Parathyroid adenoma (tissue), 2 donors: ENCODE data around the gene TBC1D16.

ENCODE experiments used
- H2AFZ ChIP-seq: fragments of 300-600 bp; sonication (generic); one replicate; pipeline ENCODE4 v1.7.0; 2017; ENCODE audit warnings: antibody characterized with exemption, mild to moderate bottlenecking
- H3K27ac ChIP-seq: fragments of 300-600 bp; sonication (generic); one replicate; pipeline ENCODE4 v1.7.0; 2017
- H3K27me3 ChIP-seq: fragments of 300-600 bp; sonication (generic); one replicate; pipeline ENCODE4 v1.7.0; 2017; ENCODE audit warnings: low read length; ENCODE audit not compliant: control insufficient read depth, insufficient read depth
- H3K36me3 ChIP-seq: fragments of 300-600 bp; sonication (generic); one replicate; pipeline ENCODE4 v1.7.0; 2017; ENCODE audit warnings: low read length; ENCODE audit not compliant: control insufficient read depth, insufficient read depth
- H3K4me1 ChIP-seq: fragments of 300-600 bp; sonication (generic); one replicate; pipeline ENCODE4 v1.7.0; 2017; ENCODE audit warnings: control low read depth
- H3K4me2 ChIP-seq: fragments of 300-600 bp; sonication (generic); one replicate; pipeline ENCODE4 v1.7.0; 2017; ENCODE audit warnings: low read length
- H3K4me3 ChIP-seq: fragments of 300-600 bp; sonication (generic); one replicate; pipeline ENCODE4 v1.7.0; 2017; ENCODE audit warnings: low read depth, low read length
- H3K79me2 ChIP-seq: fragments of 300-600 bp; sonication (generic); one replicate; pipeline ENCODE4 v1.7.0; 2017; ENCODE audit warnings: control low read depth
- H3K9ac ChIP-seq: fragments of 300-600 bp; sonication (generic); one replicate; pipeline ENCODE4 v1.7.0; 2017; ENCODE audit warnings: mild to moderate bottlenecking
- H3K9me3 ChIP-seq: fragments of 300-600 bp; sonication (generic); one replicate; pipeline ENCODE4 v1.7.0; 2017; ENCODE audit warnings: low read length; ENCODE audit not compliant: control insufficient read depth
- CTCF ChIP-seq: fragments of 300-600 bp; sonication (generic); IDR thresholded peaks from one replicate; pipeline ENCODE4 v1.7.0; 2017; ENCODE audit warnings: antibody characterized with exemption, mild to moderate bottlenecking
- donor health status: primary hyperparathyroidism.

The TBC1D16 gene

GRCh38 chr17:80035687-80035936, at the start of gene TBC1D16:
TSS of gene TBC1D16 (minus strand) at chr17:80035872. CDS start at chr17:80013547, 22,325 bp downstream.
- H3K27ac ChIP-seq, result peak within 1 kb of the TSS; percentile 84
- peaks cover 3% of the 10 kb centered on the region for H3K79me2 ChIP-seq
- peak within 1 kb of the TSS; percentile 81 for H3K9ac ChIP-seq
- no peak for TF ChIP-seq CTCF
- H3K27me3 ChIP-seq, result no peaks in the 10 kb centered on the region
- H3K4me3 ChIP-seq, result peak within 1 kb of the TSS; percentile 84
- H3K9me3 ChIP-seq, result no peaks in the 10 kb centered on the region
- H3K4me1 ChIP-seq, result peaks cover 3% of the 10 kb centered on the region
- H3K4me2 ChIP-seq, result peak within 1 kb of the TSS; percentile 99
- H3K36me3 ChIP-seq, result no peaks in the 10 kb centered on the region
- H2AFZ ChIP-seq, result peak within 1 kb of the TSS; percentile 99

- no peak overlapping the region for H3K9ac ChIP-seq
- H3K4me3 ChIP-seq, result no peak overlapping the region
- no peaks in the 10 kb centered on the region for H3K36me3 ChIP-seq
- H2AFZ ChIP-seq, result no peak overlapping the region
- no peak overlapping the region for H3K27ac ChIP-seq
- H3K79me2 ChIP-seq, result no peaks in the 10 kb centered on the region
- H3K9me3 ChIP-seq, result no peaks in the 10 kb centered on the region
- H3K27me3 ChIP-seq, result no peaks in the 10 kb centered on the region
- no peak for TF ChIP-seq CTCF
- no peak overlapping the region for H3K4me2 ChIP-seq
- no peaks in the 10 kb centered on the region for H3K4me1 ChIP-seq
These were observed 49.1 kb upstream of the TBC1D16 start for GRCh38 chr17:80084773-80085172.

GRCh38 chr17:80083136-80083661, 47.5 kb upstream of the TBC1D16 start:
- H3K27ac ChIP-seq, result no peak overlapping the region

GRCh38 chr17:80082403-80083135, 46.9 kb upstream of the TBC1D16 start:
- TF ChIP-seq CTCF, result peak; percentile 86
- Histone ChIP-seq H3K4me1 (no peaks in the 10 kb centered on the region), H3K27me3 (no peaks in the 10 kb centered on the region), H3K79me2 (no peaks in the 10 kb centered on the region), H3K36me3 (no peaks in the 10 kb centered on the region), H3K9me3 (no peaks in the 10 kb centered on the region), H3K4me2 (no peak overlapping the region), H3K27ac (no peak overlapping the region), H2AFZ (peak overlapping the region; percentile 36), H3K9ac (no peak overlapping the region), H3K4me3 (no peak overlapping the region)

More at GRCh38 chr17:80083136-80083661, 47.5 kb upstream of the TBC1D16 start:
- H3K4me1 ChIP-seq, result no peaks in the 10 kb centered on the region
- no peak overlapping the region for H3K4me3 ChIP-seq
- H3K9ac ChIP-seq, result no peak overlapping the region
- H3K9me3 ChIP-seq, result no peaks in the 10 kb centered on the region
- H3K79me2 ChIP-seq, result no peaks in the 10 kb centered on the region
- no peak overlapping the region for H3K4me2 ChIP-seq
- H2AFZ ChIP-seq, result no peak overlapping the region
- no peaks in the 10 kb centered on the region for H3K27me3 ChIP-seq
- no peak for TF ChIP-seq CTCF
- H3K36me3 ChIP-seq, result no peaks in the 10 kb centered on the region

GRCh38 chr17:80081596-80081995, 45.9 kb upstream of the TBC1D16 start:
- Histone ChIP-seq H3K79me2 (no peaks in the 10 kb centered on the region), H3K9me3 (no peaks in the 10 kb centered on the region), H3K36me3 (no peaks in the 10 kb centered on the region), H3K27me3 (no peaks in the 10 kb centered on the region), H3K4me2 (no peak overlapping the region), H3K4me3 (no peak overlapping the region), H3K4me1 (no peaks in the 10 kb centered on the region), H2AFZ (no peak overlapping the region), H3K27ac (no peak overlapping the region), H3K9ac (no peak overlapping the region)
- no peak for TF ChIP-seq CTCF
